ENCODE results near the gene RPS6KA5. TPM values are rescaled to one million over a fixed set of nuclear protein-coding genes. Genes with fewer than 3 reads are reported as not detected.

RPS6KA5 gene
- total RNA-seq, 1 donor from 2014 or later = 1.8 TPM

DNA sequence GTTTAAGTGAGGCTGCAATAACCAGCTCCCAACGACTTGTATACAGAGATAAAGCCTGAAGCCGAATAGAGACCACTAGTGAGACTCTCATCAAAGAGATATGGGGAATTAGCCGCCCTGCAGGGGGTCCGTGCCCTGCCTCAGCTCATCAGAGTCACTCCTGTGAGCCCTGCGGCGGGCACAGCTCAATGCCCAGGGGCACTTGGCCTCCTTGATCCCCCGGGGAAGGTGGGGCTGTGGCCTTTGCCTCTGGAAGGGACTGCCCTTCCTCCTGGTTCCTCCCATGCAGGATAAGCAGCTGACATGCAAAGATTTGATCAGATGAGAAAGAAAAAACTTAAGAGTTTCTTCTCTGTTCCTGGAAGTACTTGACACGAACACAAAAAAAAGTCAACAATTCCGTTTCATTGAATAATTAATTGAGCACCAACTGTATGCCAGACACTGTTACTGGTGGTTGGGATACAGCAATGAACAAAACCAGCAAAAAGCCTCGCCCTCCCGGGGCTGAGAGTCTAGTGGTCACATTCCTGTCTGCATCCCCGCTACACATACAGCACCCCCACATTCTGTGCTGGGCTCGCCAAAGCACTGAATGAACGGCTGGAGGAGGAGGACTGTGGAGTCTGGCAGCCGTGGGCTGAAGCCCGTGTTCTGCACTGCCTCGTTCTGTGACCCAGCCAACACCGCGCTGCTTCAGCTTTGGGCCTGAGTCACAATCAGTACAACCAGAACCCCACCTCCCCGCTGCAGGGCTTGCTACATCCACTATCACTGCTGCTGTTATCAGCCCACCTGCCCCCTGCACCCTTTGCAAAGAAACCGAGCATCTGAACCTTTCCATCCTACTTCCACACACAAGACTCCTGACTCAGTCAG is 254.5 kb downstream of the RPS6KA5 start:
- FAIRE-seq (no peak), DNase-seq (ENCODE audit: low read depth) (no peak)
- no peak overlapping the region for H3K4me3 ChIP-seq (ENCODE audit: low read depth, low read length)
- H3K27me3 ChIP-seq (ENCODE audit: control insufficient read depth, insufficient read depth, low read length) = no peaks in the 10 kb centered on the region
- no peaks in the 10 kb centered on the region for H3K36me3 ChIP-seq (ENCODE audit: control insufficient read depth, insufficient read depth, low read length)
- TF ChIP-seq, protein P1, sequence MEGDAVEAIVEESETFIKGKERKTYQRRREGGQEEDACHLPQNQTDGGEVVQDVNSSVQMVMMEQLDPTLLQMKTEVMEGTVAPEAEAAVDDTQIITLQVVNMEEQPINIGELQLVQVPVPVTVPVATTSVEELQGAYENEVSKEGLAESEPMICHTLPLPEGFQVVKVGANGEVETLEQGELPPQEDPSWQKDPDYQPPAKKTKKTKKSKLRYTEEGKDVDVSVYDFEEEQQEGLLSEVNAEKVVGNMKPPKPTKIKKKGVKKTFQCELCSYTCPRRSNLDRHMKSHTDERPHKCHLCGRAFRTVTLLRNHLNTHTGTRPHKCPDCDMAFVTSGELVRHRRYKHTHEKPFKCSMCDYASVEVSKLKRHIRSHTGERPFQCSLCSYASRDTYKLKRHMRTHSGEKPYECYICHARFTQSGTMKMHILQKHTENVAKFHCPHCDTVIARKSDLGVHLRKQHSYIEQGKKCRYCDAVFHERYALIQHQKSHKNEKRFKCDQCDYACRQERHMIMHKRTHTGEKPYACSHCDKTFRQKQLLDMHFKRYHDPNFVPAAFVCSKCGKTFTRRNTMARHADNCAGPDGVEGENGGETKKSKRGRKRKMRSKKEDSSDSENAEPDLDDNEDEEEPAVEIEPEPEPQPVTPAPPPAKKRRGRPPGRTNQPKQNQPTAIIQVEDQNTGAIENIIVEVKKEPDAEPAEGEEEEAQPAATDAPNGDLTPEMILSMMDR (IDR thresholded peaks at IDR 0.05; ENCODE audit: insufficient read depth, low read length, severe bottlenecking) = no peak

DNA sequence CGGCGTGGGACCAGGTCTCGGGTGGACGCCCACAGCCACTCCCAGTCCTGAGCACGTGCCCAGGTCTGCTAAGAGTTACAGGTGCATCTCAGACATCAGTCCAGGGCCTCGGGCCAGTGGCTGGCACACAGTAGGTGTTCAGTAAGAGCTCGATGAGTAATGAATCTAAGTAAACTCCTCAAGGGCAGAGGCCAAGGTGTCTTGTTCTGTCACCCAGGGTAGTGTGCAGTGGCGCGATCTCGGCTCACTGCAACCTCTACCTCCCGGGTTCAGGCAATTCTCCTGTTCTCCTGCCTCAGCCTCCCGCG is 255.4 kb downstream of the RPS6KA5 start:
- FAIRE-seq = no peak
- no peaks in the 10 kb centered on the region for H3K27me3 ChIP-seq (ENCODE audit: control insufficient read depth, insufficient read depth, low read length)
- TF ChIP-seq, protein P1 (IDR thresholded peaks at IDR 0.05; ENCODE audit: insufficient read depth, low read length, severe bottlenecking) = no peak
- no peak overlapping the region for H3K4me3 ChIP-seq (ENCODE audit: low read depth, low read length)
- DNase-seq (ENCODE audit: low read depth) = no peak
- H3K36me3 ChIP-seq (ENCODE audit: control insufficient read depth, insufficient read depth, low read length) = no peaks in the 10 kb centered on the region

DNA sequence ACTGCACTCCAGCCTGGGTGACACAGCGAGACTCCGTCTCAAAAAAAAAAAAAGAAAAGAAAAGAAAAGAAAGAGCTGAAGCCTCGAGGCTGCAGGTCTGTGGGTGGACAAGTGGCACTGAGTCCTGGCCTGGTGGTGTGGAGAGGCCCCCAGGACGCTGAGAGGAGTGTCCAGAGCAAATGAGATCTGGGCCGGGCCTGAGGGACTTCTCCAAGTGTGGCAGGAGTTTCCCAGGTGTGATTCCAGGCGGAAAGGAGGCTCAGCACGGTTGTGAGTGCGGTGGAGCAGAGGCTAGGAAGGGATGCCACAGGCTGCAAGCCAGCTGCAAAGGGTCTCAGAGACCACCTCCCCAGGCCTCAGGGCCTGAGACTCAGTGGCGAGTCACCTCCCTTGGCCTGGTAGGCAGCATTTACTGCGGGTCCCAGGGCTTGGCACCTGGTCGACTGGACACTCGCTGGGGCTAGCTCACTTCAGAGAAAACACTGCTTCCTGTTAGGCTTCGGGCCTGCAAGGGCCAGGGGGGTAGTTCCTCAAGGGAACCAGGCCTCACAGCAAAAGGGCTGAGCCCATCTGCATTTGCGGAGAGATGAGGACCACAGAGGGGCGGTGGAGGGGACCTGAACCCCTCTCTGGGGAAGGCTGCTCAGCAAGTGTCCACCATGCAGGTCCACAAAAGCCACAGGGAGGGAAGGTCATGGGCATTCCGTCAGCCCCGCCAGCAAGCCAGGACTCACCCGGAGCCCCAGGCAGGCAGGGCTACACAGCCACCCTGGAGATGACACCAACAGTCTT is 256.0 kb downstream of the RPS6KA5 start:
- Histone ChIP-seq H3K27me3 (ENCODE audit: control insufficient read depth, insufficient read depth, low read length) (no peaks in the 10 kb centered on the region), H3K4me3 (ENCODE audit: low read depth, low read length) (no peak overlapping the region), H3K36me3 (ENCODE audit: control insufficient read depth, insufficient read depth, low read length) (no peaks in the 10 kb centered on the region)
- FAIRE-seq (no peak), DNase-seq (ENCODE audit: low read depth) (no peak)
- TF ChIP-seq, protein P1 (IDR thresholded peaks at IDR 0.05; ENCODE audit: insufficient read depth, low read length, severe bottlenecking) = no peak

DNA sequence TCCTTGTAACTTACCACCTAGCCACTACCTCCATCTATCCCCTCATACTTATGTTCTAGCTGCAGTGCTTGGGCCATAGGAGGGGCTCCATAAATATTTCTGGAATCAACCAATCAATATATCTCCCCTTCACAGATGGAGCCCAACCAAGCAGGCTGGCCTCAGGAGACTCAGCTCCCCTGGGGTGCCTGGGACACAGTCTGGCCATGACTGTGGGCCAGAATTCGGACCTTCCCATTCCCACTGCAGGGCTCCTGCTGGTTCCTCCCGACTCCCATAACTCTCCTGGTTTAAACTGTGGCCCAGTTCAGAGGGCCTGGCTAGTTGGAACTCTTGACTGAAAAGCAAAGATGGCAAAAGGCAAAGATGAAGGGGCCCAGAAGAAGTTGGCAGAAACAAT is 257.2 kb downstream of the RPS6KA5 start:
- H3K4me3 ChIP-seq (ENCODE audit: low read depth, low read length) = no peak overlapping the region
- FAIRE-seq (no peak), DNase-seq (ENCODE audit: low read depth) (no peak)
- H3K36me3 ChIP-seq (ENCODE audit: control insufficient read depth, insufficient read depth, low read length) = no peaks in the 10 kb centered on the region
- TF ChIP-seq, protein P1 (IDR thresholded peaks at IDR 0.05; ENCODE audit: insufficient read depth, low read length, severe bottlenecking) = no peak
- H3K27me3 ChIP-seq (ENCODE audit: control insufficient read depth, insufficient read depth, low read length) = no peaks in the 10 kb centered on the region

DNA sequence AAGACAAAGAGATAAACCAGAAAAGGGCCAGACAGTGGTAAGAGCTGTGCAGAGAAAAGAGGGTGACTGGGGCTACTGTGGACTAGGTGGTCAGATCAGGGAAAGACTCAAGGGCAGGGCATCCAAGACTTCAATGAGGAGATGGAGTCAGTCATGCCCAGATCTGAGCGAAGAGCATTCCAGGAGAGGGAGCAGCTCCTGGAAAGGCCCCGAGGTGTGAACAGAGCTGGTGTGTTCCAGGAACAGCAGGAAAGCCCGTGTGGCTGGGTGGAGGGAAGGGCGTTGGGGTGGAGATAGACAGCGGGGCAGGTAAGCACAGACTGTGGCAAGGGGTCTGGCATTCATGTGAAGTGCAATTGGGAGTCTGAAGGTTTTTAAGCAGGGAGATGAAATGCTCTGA is 261.0 kb downstream of the RPS6KA5 start:
- H3K4me3 ChIP-seq (ENCODE audit: low read depth, low read length) = no peak overlapping the region
- H3K27me3 ChIP-seq (ENCODE audit: control insufficient read depth, insufficient read depth, low read length) = no peaks in the 10 kb centered on the region
- TF ChIP-seq, protein P1 (IDR thresholded peaks at IDR 0.05; ENCODE audit: insufficient read depth, low read length, severe bottlenecking) = no peak
- no peaks in the 10 kb centered on the region for H3K36me3 ChIP-seq (ENCODE audit: control insufficient read depth, insufficient read depth, low read length)
- DNase-seq (ENCODE audit: low read depth) (no peak), FAIRE-seq (no peak)

Data from bronchial epithelial cell (primary cell).